Left forelimb (tissue), 1 donor: Measurements from ENCODE around the gene TARBP1.
"Not testable (repeated sequence)": the region's sequence is repeated elsewhere in the genome, so short reads cannot be mapped to it uniquely, and the experiment has no call there.

Experiments used
- DNase-seq: peaks from one replicate; pipeline ENCODE4 v3.0.0-alpha.2; 2018; ENCODE audit warnings: low spot score

The TARBP1 gene

DNA sequence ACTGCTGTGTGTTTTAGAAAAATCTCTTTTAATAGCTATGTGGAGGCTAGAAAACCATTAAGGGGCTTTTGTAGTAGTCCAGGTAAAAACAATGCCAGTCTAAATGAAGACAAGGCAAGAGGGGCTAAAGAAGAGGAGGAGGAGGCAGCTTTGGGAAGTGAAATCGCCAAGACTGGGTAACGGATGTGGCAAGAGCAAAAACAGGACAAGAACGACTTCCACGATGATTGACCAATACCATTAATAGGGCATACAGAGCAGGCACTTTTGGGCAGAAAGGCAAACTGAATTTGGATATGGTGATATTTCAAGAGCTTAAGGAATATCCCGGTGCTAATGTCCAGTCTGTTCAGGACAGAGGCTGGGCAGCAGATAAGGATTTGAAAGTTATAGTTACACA lies 83.7 kb downstream of the TARBP1 start:
- no peak for DNase-seq

DNA sequence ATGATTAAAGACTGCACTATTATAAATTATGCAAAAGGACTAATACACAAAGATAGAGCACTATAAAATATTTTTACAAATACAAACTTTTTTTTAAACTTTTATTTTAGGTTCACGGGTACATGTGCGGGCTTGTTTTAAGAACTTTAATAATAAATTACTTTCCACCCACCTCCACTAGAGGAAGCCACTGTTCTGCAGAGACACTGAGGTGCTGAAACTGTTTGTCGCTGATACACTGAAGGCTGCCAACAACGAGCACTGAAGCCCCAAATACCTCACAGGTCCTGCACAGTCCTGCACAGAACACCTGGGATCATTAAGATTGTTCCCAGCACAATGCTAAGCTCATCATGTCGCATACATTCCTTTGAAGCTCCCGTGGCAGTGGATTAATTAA lies 85.8 kb downstream of the TARBP1 start:
- DNase-seq = no peak

DNA sequence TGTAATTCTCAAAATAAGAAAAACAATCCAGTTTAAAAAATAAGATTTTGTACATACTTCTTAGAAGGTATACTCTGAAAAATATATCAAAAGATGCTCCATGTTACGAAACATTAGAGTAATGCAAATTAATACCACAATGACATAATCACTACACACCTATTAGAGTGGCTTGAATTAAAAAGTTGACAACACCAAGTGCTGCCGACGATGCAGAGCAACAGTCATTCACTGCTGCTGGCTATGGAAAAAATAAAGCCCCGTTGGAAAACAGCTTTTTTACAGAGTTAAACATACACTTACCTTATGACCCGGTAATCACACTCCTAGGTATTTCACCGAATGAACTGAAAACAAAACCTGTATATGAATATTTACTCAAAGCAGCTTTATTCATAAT lies 90.9 kb downstream of the TARBP1 start:
- DNase-seq = no peak

DNA sequence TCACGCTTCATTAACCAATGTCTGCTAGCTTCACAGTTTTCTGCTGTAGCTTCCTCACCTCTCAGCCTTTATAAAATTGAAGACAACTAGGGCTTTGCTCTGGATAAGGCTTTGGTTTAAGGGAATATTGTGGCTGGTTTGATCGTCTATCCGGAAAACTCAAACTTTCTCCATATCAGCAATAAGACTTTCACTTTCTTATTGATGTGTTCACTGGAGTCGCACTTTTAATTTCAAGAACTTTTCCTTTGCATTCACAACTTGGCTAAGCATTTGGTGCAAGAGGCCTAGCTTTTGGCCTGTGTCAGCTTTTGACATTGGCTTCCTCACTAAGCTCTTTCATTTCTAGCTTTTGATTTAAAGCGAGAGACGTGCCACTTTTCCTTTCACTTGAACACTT lies 92.9 kb downstream of the TARBP1 start:
- DNase-seq = no peak

DNA sequence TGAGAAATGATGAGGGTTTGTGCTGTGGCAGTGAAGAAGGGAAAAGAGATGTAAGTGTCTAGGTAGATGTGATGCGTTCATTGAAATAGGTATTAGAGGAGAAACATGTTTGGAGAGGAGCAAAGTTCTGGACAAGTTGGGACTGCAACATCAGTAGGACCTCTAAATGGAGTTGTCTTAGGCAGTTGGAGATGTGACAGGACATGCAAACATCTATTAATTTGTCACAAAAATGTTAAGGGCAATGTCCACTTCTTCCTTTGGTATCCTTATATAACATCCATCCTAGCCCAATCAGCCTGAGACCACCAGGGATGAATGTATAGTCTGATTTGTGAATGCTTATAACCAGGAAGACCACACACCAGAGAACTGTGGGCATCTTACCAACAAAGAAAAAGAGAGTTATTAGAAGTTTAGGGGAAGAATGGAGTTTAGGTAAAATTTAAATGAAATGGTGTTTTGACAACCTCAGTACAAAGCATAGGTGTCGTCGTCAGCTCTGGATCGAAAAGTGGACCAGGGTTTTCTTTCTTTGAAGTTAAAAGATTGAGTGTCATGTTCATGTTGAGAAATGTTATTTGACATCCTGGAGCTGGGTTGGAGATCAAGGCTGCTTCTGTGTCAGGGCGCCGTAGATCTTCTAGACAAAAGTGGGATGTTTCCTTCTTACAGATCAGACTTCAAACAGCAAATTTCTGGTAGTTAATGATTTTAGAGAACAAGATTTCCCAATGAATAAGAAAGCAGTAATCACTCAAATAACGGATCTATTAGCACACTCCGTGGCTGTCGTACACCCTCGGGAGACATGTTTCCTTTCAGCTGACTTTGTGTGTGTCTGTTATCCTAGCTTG lies 97.1 kb downstream of the TARBP1 start:
- DNase-seq = no peak

DNA sequence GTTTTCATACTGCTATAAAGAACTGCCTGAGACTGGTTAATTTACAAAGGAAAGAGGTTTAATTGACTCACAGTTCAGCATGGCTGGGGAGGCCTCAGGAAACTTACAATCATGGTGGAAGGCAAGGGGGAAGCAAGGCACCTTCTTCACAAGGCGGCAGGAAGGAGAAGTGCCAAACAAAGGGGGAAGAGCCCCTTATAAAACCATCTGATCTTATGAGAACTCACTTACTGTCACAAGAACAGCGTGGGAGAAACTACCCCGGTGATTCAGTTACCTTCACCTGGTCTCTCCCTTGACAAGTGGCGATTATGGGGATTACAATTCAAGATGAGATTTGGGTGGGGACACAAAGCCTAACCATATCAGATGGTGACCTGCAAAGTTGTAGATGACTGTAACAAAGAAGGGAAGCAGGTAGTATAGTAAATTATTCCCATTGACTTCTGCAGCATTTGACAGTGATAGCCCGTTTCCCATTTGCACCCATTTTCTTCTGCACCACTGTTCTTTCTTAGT lies 99.3 kb downstream of the TARBP1 start:
- DNase-seq = not testable (repeated sequence)

DNA sequence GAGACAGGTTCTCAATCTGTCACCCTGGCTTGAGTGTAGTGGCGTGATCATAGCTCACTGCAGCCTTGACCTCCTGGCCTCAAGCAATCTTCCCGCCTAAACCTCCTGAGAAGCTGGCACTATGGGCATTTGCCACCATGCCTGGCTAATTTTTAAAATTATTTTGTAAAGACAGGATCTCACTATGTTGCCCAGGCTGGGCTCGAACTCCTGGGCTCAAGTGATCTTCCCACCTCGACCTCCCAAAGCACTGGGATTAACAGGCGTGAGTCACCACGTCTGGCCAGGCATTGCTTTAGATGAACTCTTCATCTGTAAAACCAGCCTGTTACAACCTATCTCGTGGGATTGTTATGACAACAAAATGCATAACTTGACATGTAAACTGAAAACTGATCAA lies 103.3 kb downstream of the TARBP1 start:
- DNase-seq = no peak

DNA sequence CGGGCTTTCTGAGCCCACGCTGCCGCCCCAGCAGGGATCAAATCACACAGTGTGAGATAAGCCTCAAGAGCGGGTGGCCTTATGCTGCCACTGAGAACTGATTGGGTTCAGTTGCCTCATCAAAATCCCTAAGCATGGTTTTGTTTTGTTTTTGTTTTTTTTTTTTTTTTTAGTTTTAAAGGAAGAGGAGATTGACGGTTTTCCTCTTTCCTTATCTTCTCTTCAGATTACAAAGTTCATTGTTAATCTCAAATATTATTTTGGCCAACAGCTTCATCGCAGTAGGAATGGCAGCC lies 105.1 kb downstream of the TARBP1 start:
- DNase-seq = no peak

DNA sequence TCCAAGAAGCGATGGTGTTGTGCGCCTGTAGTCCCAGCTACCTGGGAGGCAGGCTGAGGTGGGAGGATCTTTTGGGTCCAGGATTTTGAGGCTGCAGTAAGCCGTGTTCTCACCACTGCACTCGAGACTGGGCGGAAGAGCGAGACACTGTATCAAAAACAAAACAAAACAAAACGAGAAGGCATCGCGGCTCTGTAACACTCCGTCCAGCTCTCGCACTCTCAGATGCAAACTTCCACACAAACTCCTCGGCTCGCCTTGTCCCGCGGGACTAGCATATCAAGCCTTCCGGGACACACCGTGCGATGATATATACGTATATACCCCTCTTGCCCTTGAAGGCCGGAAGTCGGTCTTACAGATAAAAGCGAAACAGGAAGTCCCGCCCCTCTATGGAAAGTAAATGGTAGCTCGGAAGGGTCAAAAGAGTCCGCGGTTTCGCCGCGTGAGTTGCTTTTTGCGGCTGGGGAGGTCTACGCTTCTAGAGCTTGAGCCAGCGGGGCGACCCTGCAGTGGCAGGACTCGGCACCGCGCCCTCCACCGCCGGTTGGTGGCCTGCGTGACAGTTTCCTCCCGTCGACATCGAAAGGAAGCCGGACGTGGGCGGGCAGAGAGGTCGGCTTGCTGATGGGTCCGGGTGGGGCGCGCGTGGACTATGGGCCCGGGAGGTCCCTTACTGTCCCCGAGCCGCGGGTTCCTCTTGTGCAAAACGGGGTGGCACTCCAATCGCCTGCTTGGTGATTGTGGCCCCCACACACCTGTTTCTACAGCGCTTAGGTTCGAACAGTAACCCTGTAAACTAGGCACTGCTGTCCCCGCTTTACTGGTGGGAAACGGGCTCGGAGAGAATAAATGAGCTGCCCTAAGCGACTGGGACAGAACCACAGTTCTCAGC lies 105.7 kb downstream of the TARBP1 start, which contains the start of gene COA6:
Gene COA6 (plus strand): TSS at position 393 of the 895 bp plus-strand sequence. CDS start 11 bp downstream, at position 404.
- peak; percentile 91 for DNase-seq

DNA sequence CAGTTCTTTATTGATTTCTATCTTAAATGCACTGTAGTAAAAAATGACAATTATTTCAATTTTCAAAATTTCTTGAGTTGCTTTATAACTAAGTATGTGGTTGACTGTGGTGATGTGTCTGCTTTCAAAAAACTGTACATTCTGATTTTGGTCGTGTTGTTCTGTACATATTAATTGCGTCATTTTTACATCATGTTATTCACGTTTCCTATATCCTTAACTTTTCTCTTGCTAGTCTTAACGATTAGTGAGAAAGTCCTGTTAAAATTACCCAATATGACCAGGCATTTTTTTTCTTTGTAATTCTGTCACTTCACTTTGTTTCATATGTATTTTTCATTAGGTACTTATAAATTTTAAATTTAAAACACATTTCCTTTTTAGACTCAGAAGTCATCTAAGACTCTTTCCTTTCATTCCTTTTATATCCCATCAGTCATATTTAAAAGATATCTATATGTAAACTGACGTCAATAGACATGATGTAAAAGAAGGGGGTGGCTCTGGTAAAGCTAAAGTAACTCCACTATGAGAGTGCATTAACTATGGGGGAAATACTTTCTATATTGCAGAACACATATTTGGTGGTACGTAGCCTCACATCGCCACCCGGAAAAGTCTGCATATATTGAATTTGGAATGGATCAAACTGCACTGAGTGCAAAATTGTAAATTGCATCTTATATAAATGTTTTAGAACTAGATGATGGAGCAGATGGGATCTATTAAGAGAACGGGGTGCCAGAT lies 106.8 kb downstream of the TARBP1 start:
- no peak for DNase-seq

DNA sequence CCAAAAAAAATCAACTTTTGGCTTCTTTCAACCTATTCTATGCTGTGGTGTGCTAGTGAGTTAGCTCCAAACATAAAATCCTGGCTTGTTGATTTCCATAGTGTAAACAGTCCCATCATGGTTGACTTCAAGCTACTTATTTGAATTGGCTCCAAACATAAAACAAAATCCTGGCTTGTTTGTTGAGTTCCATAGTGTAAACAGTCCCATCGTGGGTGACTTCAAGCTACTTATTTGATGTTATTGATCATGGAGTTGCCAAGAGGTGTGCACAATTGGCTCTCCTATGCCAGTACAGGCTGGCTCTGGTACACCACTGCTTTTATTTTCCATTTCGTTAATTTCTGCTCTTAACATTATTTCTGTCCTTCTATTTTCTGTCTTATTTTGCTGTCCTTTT lies 107.6 kb downstream of the TARBP1 start:
- no peak for DNase-seq

DNA sequence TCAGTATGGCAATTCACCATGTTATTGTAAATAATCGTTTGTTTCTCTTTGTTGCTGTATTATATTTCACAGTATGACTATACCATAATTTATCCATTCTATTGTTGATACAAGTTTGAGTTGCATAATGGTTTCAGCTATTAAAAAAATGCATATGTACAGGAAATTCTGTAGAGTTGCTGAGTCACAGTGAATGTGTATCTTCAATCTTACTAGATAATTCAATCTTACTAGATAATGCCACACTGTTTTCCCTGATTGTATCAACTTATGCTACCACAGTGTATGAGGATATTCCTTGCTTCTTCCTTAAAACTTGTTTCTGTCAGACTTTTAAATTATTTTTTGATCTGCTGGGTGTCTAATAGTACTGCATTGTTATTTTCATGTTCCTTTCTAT lies 109.2 kb downstream of the TARBP1 start:
- no peak for DNase-seq

DNA sequence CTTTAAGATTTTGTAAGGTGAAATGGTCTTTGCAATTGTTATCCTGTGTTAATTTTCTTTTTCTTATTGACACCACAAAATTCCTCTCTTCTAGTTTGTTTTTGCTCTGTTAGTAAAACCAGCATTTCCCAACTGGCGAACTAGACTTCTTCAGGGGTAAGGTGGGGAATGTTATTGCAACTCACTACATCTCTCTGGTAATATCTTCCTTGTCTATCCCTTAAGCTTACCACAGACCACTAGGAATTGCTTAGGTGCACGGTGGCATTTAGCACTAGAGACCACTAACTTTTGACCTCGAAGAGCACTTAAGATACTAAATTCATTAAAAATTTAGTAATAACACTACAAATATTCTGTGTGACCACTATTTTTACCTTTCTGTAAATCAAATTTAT lies 109.9 kb downstream of the TARBP1 start:
- no peak for DNase-seq

DNA sequence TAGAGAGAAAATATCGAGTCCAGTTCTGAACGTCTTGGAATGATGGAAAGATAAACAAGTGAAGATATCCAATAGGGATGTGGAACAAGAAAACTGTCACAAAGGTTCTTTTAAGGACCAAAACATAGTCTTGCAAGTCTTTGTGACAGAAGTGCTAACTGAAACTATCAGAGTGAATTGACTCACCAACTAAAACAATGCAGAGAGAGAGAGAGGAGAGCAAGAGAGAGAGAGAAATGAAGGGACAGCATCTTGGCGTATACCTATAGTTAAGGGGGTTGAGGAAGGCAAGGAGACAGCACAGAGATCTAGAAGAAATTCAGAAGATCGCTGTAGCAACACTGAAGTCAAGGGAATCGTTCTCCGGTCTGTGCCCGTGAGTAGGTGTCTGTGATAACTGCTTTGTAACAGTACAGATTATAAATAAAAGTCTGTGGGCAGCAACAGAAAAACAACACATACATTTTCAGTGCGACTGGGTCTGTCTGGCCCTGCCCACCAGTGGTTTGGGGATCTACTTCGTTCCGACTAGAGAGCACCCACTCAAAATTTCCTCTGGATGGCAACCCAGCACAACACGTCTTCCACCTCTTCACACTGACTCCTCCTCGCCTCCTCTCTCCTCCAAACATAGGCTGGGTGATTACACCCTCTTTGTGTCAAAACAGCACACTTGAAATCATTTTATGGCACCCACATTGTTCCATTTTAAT lies 110.5 kb downstream of the TARBP1 start:
- DNase-seq = no peak

DNA sequence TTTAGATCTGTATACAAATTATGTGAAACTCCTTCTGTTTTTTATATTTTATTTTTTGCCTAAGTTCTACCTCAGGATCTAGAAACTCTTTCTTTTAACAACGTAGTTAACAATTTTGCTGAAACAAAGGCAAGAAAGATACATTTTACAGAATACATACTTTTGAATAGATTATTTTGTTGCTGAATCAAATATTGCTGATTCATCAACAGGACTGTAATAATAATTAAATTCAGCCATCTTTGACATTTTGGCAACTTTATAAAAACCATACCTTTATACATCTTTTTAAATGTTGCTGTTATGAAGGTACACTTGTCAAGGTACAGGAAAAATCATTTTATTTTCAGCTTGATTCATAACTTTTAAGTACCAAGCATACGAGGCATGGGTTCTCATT lies 116.4 kb downstream of the TARBP1 start:
- no peak for DNase-seq

DNA sequence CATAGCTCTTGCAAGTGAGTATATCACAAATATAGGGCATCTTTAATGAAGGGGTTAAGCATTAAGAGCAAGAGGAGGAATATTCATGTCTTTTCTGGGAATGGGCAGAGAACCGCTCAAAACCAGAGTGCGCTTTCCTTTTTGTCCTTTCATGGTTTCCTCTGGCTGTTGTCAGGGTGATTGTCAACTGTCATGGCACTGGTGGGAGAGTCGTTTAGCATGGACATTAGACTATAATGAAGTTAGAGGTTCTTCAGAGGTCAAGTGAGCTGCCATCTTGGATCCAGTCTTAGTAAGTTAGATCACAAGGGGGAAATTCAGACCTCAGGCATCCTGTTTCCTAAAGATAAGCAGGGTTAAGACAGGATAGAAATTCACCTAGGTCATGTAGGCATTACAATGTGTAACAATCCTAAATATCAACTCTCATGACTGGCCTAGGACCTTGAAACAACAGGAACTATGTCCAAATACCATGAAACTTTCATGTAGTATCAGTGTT lies 117.8 kb downstream of the TARBP1 start:
- no peak for DNase-seq

DNA sequence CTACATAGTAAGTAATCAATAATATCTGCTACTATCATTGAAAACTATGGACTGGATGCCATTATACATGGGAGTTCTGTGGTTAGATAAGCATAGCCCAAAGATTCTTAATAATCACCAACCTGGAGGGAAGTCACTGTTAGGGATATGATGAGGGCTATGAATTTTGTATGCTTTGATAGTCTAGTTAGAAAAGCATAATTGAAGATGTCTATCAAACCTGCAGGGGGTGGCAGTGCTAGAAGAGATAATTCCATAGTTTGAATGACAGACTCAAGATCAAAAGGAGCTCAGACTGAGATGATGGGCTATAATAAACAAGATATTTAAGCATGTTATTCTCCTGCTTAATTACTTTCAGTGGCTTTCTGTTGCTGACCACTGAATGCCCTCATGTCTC lies 121.1 kb downstream of the TARBP1 start:
- DNase-seq = no peak

DNA sequence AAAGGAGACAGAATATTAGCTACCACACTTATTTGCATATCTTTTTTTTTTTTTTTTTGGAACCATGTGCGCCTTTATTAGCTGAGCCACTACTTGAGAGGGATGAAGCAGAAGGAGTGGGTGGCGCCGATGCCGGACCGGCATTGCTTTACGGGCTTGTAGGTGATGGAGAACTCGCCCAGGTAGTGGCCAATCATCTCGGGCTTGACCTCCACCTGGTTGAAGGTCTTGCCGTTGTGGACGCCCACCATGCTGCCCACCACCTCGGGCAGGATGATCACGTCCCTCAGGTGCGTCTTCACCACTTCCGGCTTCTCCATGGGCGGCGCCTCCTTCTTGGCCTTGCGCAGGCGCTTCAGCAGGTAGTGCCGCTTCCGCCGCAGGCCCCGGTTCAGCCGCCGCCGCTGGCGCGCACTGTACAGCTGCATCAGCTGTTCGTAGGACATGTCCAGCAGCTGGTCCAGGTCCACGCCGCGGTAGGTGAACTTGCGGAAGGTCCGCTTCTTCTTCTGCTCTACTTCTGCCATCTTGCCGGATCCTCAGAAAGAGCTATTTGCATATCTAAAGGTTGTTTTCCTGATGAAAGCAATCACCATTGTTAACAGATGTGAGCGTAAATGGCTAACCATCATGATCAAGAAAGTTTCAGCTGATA lies 122.2 kb downstream of the TARBP1 start:
- DNase-seq = not testable (repeated sequence)

DNA sequence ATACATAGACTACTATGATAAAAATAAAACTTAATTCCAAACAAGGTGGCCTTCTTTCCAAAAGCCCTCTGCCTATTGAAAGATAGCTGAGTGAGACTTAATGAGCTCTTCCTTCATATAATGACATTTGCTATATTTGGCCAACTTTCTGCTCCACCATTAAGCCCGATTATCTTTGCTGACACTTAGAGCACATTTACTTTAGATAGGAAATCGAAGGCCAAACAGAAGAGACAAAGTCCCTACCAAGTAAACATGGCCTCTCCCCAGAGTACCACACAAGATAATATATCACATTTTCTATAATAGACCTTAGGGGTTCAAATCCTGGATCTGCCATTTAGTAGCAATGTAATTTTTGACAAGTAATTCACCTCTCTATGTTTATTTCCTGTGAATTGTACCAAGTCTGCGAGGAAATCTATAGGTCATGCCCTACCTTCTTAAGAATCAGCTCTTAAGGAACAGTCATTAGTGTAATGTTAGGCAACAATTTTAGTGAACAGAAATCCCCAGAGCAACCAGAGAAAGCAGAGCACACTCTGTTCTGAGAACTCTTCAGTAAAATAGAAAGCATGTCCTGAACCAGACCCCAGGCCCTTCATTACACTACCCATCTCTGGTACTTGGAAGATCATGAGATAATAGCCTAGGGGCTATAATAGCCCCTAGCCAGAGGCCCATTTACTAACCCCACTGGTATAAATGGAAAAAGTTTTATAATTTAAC lies 123.0 kb downstream of the TARBP1 start:
- no peak for DNase-seq

DNA sequence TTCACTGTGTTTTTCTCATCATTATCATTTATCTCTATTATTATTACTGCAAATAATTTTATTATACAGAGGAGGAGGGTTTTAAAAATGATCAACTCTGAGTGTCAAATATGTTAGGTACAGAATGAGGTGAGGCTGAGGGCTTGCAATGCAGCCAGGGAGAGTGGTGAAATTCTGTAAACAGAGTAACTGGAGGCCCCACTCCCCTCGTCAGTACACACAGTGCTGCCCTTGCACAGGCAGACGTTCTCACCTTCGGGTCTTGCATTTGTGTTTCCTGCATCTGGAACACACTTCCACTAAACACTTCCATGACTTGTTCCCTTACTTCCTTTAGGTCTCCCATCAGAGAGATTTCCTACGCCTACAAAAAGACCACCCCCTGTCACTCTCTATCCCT lies 130.0 kb downstream of the TARBP1 start:
- DNase-seq = no peak
